Neural cell (in vitro differentiated cells): ENCODE data around the gene HIPK2. TPM values are rescaled to one million over a fixed set of nuclear protein-coding genes. Genes with fewer than 3 reads are reported as not detected.

ENCODE experiments used
- H2AFZ ChIP-seq: fragments of 200-600, 300-800 bp; sonication (generic), shearing (Covaris generic); 2 replicates; pipeline ENCODE4 v1.6.0; 2014; ENCODE audit warnings: low read depth, mild to moderate bottlenecking, antibody characterized with exemption, low read length, moderate library complexity
- H3F3A ChIP-seq: fragments of 200-600 bp; shearing (Covaris generic); 2 replicates; pipeline ENCODE4 v1.6.1; 2016; ENCODE audit warnings: mild to moderate bottlenecking, moderate library complexity, mixed read lengths, antibody characterized with exemption, low read length; ENCODE audit not compliant: insufficient read depth, poor library complexity, severe bottlenecking
- H3K27ac ChIP-seq: fragments of 200-600, 300-800 bp; sonication (generic), shearing (Covaris generic); 2 replicates; pipeline ENCODE4 v1.5.1; 2014; ENCODE audit warnings: mild to moderate bottlenecking, low read length, moderate library complexity
- H3K27me3 ChIP-seq: fragments of 300-800, 200-600 bp; sonication (generic), shearing (Covaris generic); 2 replicates; pipeline ENCODE4 v1.6.0; 2014; ENCODE audit warnings: mild to moderate bottlenecking, low read depth, low read length, moderate library complexity; ENCODE audit not compliant: insufficient read depth
- H3K36me3 ChIP-seq: fragments of 300-800, 200-600 bp; sonication (generic), shearing (Covaris generic); 2 replicates; pipeline ENCODE4 v1.5.1; 2014; ENCODE audit warnings: mild to moderate bottlenecking, antibody characterized with exemption, low read length, moderate library complexity; ENCODE audit not compliant: insufficient read depth
- H3K4me2 ChIP-seq: fragments of 300-800, 200-600 bp; sonication (generic), shearing (Covaris generic); 2 replicates; pipeline ENCODE4 v1.6.0; 2014; ENCODE audit warnings: mild to moderate bottlenecking, low read length
- H3K4me3 ChIP-seq: fragments of 300-800, 200-600 bp; sonication (generic), shearing (Covaris generic); 2 replicates; pipeline ENCODE4 v1.5.1; 2014; ENCODE audit warnings: mild to moderate bottlenecking, low read length, moderate library complexity
- H3K79me2 ChIP-seq: fragments of 200-600 bp; shearing (Covaris generic); replicated peaks from 2 replicates; pipeline ENCODE4 v1.6.0; 2014; ENCODE audit warnings: mild to moderate bottlenecking, low read length, moderate library complexity; ENCODE audit not compliant: insufficient read depth
- H3K9ac ChIP-seq: fragments of 300-800, 200-600 bp; sonication (generic), shearing (Covaris generic); 2 replicates; pipeline ENCODE4 v1.6.1; 2016; ENCODE audit warnings: mild to moderate bottlenecking, low read length, mixed read lengths
- H3K9me2 ChIP-seq: fragments of 200-600 bp; shearing (Covaris generic); 2 replicates; pipeline ENCODE4 v1.6.1; 2016; ENCODE audit warnings: mild to moderate bottlenecking, low read length, mixed read lengths; ENCODE audit not compliant: insufficient read depth
- H3K9me3 ChIP-seq: fragments of 200-600, 300-800 bp; sonication (generic), shearing (Covaris generic); 2 replicates; pipeline ENCODE4 v1.6.1; 2016; ENCODE audit warnings: mild to moderate bottlenecking, mixed run types, low read length, moderate library complexity, mixed read lengths
- H4K20me1 ChIP-seq: fragments of 200-600 bp; shearing (Covaris generic); 2 replicates; pipeline ENCODE4 v1.6.1; 2016; ENCODE audit warnings: mild to moderate bottlenecking, mixed run types; ENCODE audit not compliant: insufficient read depth
- EP300 ChIP-seq: fragments of 450-650 bp; conservative IDR thresholded peaks from 2 replicates; pipeline ENCODE4 v1.6.1; 2014; ENCODE audit warnings: antibody characterized with exemption, mild to moderate bottlenecking, moderate library complexity; ENCODE audit not compliant: poor library complexity, severe bottlenecking
- EZH2 ChIP-seq: fragments of 200-600, 300-800 bp; shearing (Covaris generic), sonication (generic); IDR thresholded peaks from 2 replicates; pipeline ENCODE4 v1.6.1; 2014; ENCODE audit warnings: antibody characterized with exemption, low read length, borderline replicate concordance, mild to moderate bottlenecking; ENCODE audit not compliant: insufficient read depth, poor library complexity, severe bottlenecking
- MXI1 ChIP-seq: fragments of 450-650 bp; conservative IDR thresholded peaks from 2 replicates; pipeline ENCODE4 v1.6.1; 2014; ENCODE audit warnings: antibody characterized with exemption, mild to moderate bottlenecking; ENCODE audit not compliant: poor library complexity, severe bottlenecking
- POLR2AphosphoS5 ChIP-seq: IDR thresholded peaks from 2 replicates; pipeline ENCODE4 v1.6.1; 2012
- RAD21 ChIP-seq: fragments of 450-650 bp; conservative IDR thresholded peaks from 2 replicates; pipeline ENCODE4 v1.6.1; 2014; ENCODE audit warnings: antibody characterized with exemption, mild to moderate bottlenecking, moderate library complexity
- SMC3 ChIP-seq: fragments of 450-650 bp; conservative IDR thresholded peaks from 2 replicates; pipeline ENCODE4 v1.6.1; 2014; ENCODE audit warnings: antibody characterized with exemption, mild to moderate bottlenecking, moderate library complexity; ENCODE audit not compliant: poor library complexity
- TAF1 ChIP-seq: IDR thresholded peaks from 2 replicates; pipeline ENCODE4 v1.6.1; 2012; ENCODE audit warnings: low read depth
- polyA plus RNA-seq: library from polyadenylated mRNA; depleted of rRNA; stranded (reverse); fragments of >200 nt; gene quantifications from 2 replicates; pipeline ENCODE4 v1.2.3, GENCODE V29; 2014
- TF ChIP-seq, protein P1 (sequence below): IDR thresholded peaks from 2 replicates; pipeline ENCODE4 v1.6.1; 2012; ENCODE audit warnings: borderline replicate concordance
- TF ChIP-seq, protein P2 (sequence below): fragments of 450-650 bp; IDR thresholded peaks from 2 replicates; pipeline ENCODE4 v1.5.1; 2014; ENCODE audit warnings: antibody characterized with exemption, mild to moderate bottlenecking, moderate library complexity; ENCODE audit not compliant: poor library complexity, severe bottlenecking

Gene HIPK2
- polyA plus RNA-seq, 1 donor from 2014 or later = 8.5 TPM

GRCh38 chr7:139646566-139646965 is 131.2 kb downstream of the HIPK2 start:
- H2AFZ ChIP-seq = no peak overlapping the region
- no peaks in the 10 kb centered on the region for H3K27me3 ChIP-seq
- no peak overlapping the region for H3K27ac ChIP-seq
- no peaks in the 10 kb centered on the region for H3K36me3 ChIP-seq
- no peaks in the 10 kb centered on the region for H3F3A ChIP-seq
- no peak overlapping the region for H3K4me2 ChIP-seq
- no peak overlapping the region for H3K4me3 ChIP-seq
- H3K9me3 ChIP-seq = no peaks in the 10 kb centered on the region
- H4K20me1 ChIP-seq = no peaks in the 10 kb centered on the region
- no peak overlapping the region for H3K9ac ChIP-seq
- TF ChIP-seq EZH2 (no peak), MXI1 (no peak), RAD21 (no peak), EP300 (no peak), TAF1 (no peak), SMC3 (no peak), POLR2AphosphoS5 (no peak)
- TF ChIP-seq, protein P1, sequence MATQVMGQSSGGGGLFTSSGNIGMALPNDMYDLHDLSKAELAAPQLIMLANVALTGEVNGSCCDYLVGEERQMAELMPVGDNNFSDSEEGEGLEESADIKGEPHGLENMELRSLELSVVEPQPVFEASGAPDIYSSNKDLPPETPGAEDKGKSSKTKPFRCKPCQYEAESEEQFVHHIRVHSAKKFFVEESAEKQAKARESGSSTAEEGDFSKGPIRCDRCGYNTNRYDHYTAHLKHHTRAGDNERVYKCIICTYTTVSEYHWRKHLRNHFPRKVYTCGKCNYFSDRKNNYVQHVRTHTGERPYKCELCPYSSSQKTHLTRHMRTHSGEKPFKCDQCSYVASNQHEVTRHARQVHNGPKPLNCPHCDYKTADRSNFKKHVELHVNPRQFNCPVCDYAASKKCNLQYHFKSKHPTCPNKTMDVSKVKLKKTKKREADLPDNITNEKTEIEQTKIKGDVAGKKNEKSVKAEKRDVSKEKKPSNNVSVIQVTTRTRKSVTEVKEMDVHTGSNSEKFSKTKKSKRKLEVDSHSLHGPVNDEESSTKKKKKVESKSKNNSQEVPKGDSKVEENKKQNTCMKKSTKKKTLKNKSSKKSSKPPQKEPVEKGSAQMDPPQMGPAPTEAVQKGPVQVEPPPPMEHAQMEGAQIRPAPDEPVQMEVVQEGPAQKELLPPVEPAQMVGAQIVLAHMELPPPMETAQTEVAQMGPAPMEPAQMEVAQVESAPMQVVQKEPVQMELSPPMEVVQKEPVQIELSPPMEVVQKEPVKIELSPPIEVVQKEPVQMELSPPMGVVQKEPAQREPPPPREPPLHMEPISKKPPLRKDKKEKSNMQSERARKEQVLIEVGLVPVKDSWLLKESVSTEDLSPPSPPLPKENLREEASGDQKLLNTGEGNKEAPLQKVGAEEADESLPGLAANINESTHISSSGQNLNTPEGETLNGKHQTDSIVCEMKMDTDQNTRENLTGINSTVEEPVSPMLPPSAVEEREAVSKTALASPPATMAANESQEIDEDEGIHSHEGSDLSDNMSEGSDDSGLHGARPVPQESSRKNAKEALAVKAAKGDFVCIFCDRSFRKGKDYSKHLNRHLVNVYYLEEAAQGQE = no peak
- TF ChIP-seq, protein P2, sequence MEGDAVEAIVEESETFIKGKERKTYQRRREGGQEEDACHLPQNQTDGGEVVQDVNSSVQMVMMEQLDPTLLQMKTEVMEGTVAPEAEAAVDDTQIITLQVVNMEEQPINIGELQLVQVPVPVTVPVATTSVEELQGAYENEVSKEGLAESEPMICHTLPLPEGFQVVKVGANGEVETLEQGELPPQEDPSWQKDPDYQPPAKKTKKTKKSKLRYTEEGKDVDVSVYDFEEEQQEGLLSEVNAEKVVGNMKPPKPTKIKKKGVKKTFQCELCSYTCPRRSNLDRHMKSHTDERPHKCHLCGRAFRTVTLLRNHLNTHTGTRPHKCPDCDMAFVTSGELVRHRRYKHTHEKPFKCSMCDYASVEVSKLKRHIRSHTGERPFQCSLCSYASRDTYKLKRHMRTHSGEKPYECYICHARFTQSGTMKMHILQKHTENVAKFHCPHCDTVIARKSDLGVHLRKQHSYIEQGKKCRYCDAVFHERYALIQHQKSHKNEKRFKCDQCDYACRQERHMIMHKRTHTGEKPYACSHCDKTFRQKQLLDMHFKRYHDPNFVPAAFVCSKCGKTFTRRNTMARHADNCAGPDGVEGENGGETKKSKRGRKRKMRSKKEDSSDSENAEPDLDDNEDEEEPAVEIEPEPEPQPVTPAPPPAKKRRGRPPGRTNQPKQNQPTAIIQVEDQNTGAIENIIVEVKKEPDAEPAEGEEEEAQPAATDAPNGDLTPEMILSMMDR = no peak
- H3K79me2 ChIP-seq = peaks cover 3% of the 10 kb centered on the region
- no peaks in the 10 kb centered on the region for H3K9me2 ChIP-seq

DNA sequence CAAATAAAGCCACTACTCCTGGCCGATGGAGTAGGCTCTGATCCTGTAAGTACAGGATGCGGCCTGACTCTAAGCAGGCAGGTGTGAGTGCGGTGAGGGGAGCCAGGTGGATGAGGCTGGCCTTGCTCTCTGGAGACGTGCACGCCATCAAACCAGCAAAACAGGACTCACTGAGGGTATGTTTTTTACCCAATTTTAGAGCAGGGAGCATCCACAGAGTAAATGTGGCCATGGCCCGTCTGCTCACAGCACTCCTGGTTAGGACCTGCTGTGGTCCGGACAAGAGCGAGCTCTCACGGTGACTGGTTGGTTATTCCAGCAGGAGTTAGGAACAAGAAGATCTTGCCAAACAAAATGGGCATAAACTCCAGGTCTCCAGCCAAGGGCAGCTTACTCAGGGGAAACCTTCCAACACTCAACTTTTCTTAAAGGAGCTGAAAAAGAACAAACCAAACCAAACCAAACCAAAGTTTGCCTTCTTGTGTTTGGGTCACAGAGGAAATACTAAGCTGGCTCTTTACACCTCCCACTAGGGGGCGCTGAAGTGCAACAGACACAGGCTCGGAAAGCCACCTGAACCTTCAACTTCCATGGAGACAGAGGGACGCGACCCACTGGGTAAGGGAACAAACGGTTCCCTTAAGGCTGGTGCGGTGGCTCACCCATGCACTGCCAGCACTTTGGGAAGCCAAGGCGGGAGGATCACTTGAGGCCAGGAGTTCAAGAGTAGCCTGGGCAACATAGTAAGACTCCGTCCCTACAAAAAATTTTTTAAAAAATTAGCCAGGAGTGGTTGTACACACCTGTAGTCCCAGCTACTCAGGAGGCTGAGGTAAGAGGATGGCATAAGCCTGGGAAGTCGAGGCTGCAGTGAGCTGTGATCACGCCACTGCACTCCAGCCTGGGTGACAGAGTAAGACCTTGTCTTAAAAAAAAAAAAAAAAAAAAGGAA is 131.9 kb downstream of the HIPK2 start:
- Histone ChIP-seq H3K27ac (no peak overlapping the region), H3K4me2 (no peak overlapping the region), H3K9me2 (no peaks in the 10 kb centered on the region), H3K79me2 (peaks cover 3% of the 10 kb centered on the region), H3K9me3 (no peaks in the 10 kb centered on the region), H3K27me3 (no peaks in the 10 kb centered on the region), H3K9ac (no peak overlapping the region), H2AFZ (no peak overlapping the region), H3F3A (no peaks in the 10 kb centered on the region), H4K20me1 (no peaks in the 10 kb centered on the region), H3K36me3 (no peaks in the 10 kb centered on the region), H3K4me3 (no peak overlapping the region)
- TF ChIP-seq RAD21 (peak; percentile 46), EZH2 (no peak), SMC3 (peak; percentile 41), MXI1 (no peak), TAF1 (no peak), POLR2AphosphoS5 (no peak), EP300 (no peak)
- TF ChIP-seq, protein P2 = peak; percentile 57
- TF ChIP-seq, protein P1 = no peak
